HG02759 (cell line): ENCODE data around the gene DSCAM.
"Not testable (repeated sequence)": the region's sequence is repeated elsewhere in the genome, so short reads cannot be mapped to it uniquely, and the experiment has no call there.

Experiments used
- ATAC-seq: cut with Tn5 transposase; IDR thresholded peaks from one replicate; pipeline ENCODE4 v1.9.1; 2021; ENCODE audit warnings: mild to moderate bottlenecking, moderate library complexity; ENCODE audit not compliant: unreplicated experiment

The DSCAM gene

DNA sequence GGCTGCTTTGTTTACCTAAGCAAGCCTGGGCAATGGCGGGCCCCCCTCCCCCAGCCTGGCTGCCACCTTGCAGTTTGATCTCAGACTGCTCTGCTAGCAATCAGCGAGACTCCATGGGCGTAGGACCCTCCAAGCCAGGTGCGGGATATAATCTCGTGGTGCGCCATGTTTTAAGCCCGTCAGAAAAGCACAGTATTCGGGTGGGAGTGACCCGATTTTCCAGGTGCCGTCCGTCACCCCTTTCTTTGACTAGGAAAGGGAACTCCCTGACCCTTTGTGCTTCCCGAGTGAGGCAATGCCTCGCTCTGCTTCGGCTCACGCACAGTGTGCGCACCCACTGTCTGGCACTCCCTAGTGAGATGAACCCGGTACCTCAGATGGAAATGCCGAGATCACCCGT, 818.6 kb downstream of the DSCAM start:
- ATAC-seq = not testable (repeated sequence)

DNA sequence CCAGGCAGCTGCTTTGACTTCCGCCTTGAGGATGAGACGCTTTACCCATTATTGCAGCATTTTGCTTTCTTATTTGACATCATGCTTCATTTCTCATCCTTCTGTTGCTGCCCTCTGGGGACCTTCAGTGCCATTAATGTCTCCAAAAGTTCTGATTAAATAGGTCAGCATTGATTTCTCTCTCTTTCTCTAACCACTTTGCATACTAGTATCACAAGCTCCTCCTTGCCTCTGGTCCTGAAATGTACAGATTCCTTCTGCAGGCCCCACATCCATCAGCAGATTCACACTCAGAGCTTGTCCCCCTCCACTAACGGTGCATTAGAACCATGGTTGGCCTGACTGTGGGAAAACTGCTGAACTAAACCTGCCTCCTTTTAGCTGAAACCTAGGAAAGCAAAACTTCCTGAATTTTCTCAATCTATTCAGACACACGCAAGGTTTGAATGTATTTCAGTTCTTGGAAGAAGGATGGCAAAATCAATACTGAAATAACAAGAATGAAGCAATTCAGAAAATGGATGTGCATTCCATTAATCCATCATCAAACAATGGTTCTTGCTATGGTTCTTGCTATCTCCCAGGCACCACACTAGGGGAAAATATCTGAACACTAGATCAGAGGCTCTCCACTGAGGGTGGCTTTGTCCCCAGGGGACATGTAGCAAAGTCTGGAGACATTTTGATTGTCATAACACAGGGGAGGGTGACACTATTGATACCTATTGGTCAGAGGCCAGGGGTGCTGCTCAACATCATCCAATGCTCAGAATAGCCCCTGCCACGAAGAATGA, 825.2 kb downstream of the DSCAM start:
- ATAC-seq = no peak

DNA sequence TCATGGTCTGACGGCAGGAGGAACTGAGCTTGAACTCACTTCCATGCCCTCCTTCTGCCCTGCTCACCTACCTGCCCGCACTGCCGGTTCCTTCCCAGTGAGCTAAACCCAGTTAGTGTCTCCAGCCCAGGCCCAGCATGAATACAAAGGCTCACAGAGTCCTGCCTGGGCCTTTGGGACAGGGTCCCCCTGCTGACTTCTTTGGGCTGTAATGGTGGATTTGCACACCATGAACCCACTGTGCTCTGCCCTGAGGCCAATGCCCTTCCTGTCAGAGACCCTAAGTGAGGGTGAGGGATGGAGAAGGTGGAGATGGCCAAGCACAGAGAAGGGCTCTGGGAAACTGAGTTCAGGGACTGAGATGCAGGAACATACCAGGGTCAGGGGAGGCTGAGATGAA, 826.3 kb downstream of the DSCAM start:
- no peak for ATAC-seq

DNA sequence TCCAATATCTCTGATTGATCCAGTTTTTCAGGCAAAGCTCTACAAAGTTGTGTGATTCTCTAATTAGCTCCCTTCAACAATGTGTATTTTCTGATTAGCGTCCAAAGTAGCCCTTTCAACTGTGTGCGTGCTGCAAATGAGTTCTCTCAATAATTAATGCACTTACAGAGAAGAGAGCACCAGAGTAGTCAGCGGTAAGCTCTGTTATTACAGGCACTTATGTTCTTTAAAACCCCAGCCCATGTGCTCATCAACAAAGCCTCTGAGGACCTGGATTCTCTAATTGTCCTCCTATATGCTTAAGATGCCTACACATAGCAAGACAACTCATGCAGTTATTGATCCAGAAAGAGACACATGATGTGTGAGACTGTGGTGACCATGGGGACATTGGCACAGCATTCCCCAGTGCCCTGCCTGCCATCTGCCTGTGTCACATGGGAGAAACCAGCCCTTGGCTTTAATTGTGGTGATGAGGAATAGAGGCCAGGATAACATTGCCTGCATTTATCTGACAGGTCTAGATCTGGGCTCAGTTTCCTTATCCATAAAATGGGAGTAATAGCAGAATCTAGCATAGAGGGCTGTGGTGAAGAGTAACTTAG, 828.0 kb downstream of the DSCAM start:
- no peak for ATAC-seq

DNA sequence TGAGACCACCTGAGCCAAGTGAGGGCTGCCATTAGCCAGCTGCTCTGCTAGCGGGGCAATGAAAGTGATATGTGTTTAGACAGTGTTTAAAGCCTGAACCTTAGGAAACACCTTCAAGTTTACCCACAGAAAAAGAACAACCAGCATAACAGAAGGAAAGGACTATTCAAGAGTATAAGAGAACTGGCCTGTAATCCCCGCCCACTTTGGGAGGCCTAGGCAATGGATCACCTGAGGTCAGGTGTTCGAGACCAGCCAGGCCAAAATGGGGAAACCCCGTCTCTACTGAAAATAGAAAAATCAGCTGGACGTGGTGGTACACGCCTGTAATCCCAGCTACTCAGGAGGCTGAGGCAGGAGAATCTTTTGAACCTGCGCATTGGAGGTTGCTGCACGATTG, 830.3 kb downstream of the DSCAM start:
- ATAC-seq = no peak

DNA sequence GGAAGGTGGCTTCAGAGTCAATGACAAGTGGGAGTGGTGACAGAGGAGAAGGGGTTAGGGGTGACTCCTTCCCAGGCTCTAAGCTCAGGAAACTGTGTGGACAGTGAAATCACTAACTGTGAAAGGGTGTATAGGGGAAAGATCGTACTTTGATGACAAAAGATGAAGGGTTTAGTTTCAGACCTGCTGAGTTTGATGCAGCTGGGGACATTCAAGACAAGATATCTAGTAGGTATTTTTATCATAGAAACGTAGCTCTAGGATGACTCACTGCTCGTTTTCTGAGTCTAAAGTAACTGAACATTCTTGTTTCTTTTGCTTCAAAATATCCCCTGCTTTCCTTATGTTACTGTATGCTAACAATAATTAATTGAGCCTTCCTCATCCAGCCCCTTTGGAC, 830.7 kb downstream of the DSCAM start:
- no peak for ATAC-seq

DNA sequence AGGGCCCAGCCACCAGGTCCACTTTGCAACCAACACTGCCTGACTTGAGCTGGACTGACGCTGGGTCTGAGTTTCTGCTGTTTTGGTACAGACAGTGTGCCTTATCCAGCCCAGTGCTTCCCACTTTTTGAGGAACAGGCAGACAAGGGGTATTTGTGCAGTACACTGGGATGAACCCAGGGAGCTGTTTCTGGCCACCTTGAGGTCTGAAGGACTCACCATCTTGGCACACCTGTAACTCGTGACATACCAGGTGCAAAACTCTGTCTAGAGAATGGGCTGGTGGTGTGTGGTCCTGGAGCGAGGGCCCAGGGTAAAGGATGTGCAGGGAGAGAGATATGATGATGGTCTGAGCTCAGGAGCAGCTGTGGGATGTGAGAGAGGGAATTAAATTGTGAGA, 831.1 kb downstream of the DSCAM start:
- ATAC-seq = no peak

DNA sequence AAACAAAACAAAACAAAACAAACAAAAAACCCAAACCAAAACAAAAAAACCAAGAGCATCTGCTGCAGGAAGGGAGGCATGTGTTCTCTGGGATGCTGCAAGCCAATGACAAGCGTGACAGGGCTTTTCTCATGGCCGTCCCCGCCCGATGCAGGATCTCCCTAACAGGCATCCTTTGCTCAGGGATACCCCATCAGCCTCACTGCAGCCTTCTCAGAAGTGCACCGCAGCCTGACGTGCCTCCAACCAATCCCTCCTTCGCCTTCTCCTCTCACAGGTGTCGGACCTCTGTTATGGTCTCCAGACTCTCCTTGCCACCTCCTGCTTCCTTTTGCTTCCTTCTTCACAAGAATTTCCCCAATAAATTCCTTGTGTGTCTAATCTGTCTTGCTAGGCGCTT, 832.6 kb downstream of the DSCAM start:
- no peak for ATAC-seq

DNA sequence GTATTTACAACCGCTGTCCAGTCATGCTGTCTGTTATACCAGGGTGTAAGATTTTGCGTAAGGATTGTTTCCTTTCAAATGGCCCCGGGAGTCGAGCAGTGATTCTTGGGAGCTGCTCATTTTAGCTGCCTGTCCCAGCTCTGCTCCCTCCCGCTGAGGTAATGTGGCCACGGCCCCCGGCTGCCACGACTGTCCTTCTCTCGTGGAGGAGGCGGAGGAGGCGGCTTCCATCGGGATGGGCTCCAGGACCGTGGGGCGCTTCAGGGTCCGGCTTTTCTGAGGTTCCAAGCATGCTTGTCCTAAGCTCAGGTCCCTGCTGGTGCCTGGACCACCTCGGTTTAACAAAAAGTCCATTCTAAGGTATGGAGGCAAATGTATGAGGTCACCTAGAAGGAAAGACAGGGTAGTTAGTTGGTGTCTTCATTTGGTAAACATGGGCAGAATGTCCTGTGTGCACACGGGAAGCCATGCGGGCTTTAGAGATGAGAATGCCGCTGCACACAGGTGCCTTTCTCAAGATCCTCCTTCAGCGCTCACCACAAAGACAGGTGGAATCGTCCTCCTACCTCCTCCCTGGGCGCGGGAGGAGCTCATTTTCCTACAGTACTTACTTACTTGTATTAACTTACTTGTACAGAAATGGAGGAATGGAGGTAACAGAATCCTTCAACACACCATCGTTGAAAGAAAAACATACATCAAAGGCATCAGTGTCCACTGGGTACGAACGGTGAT, 833.8 kb downstream of the DSCAM start:
- no peak for ATAC-seq

DNA sequence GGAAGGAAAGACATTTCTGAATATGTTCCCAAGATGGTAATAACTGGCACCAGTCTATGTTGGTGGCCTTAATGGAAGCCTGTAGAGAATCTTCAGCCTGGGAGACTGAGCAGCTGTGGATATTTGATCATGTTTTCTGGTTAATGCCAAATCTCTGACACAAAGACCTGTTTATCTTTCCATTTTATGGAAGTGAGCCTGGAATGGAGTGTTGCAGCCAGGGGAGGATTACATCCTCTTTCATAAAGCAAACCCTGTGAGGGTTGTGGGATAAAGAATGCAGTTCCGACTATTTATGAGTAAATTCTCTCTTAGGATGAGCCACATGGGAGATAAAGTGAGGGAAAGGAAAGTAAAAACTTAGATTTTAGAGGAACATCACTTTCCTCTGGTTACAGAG, 835.6 kb downstream of the DSCAM start:
- ATAC-seq = no peak

DNA sequence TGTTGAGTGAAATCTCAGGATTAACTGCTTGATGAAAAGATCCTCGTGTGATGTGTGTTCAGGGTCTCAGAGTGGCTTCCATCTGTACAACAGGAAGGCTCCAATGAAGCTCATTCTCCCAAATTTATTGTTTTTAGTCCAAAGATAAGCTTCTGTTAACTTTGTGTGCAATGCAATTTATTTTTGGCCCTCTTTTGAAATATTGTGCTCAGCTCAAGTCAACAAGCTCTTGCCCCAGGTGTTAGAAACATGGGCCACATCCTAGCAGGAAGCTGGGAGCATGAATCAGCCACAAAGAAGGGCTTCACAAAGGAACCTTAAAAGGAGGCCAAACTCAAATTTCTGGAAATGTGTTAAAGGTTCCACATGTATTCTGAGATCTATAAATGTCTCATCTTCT, 844.0 kb downstream of the DSCAM start:
- no peak for ATAC-seq

DNA sequence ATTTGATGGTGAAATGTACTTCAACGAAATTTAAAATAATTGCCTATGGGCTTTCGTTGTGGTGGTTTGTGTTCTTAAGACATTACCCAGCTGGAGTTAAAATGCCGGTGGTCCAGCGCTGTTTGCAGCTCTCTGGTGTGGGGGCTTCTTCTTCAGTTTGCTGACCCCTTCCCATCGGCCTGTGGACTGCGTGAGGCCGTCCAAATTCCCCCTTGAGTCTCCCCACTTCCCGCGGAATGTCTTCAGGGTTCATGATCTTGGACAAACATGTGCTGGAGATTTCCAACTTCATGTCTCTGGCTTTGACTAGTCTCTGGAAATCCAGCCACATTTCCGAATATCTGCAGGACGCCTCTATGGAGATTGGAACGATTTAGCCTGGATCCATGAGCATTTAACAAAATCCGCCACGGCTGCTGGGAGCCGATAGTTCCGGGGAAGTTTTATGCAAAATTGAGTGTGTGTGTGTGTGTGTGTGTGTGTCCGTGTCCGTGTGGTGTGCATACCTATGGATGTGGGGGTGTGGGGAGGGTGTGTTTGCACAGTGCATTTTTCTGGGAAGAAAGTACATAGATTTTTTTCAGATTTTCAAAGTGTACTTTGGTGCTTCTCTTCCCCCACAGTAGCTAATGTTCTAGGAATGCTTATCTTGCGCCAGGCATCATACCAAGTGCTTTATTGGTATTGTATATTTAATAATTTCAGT, 862.5 kb downstream of the DSCAM start:
- ATAC-seq = no peak

DNA sequence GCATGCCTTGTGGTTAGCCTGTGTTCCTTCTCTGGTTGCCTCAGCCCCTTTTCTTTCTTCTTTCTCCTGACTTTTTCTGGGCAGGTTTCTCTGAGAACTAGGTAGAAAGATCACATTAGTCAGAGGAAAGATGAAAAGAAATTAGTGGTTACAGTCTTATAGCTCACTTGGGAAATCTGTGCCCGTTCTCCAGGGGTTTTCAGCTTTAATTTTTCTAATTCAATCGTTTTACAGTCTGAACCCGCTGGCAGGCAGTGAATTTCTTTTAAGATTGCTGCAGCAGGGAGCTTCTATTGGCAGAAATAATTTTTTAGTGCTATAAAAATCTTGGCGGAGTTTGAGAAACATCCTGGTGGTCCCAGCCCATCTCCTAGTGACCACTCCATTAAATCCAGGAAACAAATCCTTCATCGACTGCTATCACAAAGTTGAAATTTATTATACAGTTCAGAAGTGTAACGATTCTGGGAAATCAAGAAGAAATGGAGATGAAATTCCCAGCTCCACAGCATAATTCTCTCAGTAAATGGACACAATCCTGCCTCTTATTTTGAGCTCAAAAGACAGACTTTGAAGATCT, 866.6 kb downstream of the DSCAM start:
- no peak for ATAC-seq

DNA sequence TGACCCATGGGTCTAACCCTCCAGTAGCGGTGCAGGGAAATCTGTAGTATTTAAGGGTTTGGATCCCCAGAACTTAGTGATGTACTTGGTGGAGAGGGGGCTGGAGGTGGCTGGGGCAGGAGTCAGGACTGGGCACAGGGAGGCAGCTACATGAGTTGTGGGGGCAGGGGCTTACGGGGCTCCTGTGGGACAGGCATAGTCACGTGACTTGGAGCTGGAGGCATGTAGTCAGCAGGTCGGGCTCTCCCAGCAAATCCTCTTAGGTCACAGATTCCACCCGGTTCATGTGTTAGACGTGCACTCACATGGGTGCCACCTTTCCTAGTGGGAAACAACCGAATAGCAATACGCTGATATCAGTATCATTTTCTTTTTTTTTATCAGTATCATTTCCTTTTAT, 867.6 kb downstream of the DSCAM start:
- no peak for ATAC-seq

DNA sequence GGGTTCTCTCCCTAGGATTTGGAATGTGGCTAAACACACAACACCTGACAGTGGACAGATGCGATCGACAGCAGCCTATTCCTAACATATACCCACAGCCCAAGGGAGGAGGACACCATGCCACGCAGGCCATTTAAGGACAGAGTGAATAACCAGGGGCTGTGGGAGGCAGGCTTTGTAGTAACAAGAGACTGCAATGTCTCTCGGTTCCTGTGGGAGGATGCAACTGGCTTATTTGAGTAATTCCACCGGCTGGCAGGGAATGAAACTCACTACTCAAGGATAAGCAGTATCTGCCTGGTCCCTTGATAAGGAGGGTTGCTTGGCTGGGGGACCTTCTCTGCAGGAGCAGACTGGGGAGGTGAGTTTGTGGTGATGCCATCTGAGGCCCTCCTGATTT, 870.2 kb downstream of the DSCAM start:
- no peak for ATAC-seq

DNA sequence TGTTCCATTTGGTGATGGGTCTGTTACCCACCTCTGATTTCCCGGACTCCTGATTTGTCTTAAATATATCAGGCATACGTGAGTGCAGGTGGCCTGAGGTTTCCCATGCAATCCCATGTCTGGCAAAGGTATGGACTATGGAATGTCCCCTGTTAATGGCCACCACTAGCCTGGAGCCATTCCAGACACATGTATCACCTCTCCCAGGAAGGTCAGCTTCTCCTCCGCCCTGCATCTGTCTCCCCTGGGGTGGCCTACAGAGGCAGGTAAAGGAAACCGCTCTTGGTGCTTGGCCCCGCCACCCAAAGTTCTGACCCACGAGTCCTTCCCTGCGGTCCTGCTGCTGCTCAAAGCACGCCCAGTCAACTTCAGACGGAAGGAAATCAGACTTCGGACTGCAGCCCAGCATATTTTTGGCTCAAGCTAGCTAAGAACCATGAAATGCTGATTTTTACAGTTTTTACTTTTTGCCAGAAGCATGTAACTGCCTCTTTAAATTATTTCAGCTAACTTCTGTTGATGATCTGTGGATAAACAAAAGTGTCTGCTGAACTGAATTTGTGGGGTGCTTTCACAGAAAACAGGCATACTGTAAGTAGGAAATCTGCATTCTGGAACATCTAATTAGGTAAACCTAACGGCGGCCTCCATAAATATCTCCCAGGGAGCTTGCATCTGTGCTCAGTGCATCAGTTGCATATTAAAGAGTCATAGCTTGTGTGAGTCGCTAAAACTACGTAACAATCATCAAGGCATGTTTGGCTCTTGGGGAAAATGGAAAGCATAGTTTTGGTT, 873.8 kb downstream of the DSCAM start:
- ATAC-seq = no peak

DNA sequence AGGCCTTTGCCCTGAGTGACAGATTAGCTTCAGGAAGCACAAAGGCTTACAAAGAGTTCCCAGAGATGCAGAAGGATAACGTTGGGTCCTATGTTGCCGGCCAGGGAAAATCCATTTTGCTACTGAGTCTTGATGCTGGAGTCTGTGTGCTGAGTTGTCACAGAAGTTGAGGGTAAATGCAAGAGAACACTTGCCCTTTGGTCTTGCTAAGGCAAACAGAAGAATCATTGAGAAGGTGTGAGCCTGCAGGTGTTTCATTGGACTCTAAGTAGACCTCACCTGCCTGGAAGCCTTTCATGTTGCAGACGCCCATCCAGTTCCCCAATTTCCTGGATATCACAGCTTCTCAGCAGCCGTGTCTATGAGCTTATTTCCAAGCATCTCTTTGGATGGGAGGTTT, 874.5 kb downstream of the DSCAM start:
- ATAC-seq = no peak

DNA sequence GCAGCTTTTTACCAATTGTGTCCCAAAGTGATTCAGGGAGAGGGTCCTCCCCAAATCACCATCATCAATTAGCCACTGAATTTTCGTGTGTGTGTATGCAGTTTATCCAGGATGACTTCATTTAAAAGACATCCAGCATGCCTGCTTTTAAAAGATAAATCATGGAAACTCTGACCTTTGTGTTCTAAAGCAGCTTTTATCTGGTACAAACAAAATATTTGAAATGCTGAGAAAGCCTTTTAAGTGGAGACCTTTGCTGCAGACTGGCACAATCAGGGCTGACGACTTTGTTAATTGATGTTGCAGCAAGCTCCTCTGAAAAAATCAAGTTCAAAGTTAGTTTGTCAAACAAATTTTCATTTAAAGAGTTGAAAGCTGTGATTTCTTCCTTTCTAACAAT, 875.0 kb downstream of the DSCAM start:
- ATAC-seq = no peak

DNA sequence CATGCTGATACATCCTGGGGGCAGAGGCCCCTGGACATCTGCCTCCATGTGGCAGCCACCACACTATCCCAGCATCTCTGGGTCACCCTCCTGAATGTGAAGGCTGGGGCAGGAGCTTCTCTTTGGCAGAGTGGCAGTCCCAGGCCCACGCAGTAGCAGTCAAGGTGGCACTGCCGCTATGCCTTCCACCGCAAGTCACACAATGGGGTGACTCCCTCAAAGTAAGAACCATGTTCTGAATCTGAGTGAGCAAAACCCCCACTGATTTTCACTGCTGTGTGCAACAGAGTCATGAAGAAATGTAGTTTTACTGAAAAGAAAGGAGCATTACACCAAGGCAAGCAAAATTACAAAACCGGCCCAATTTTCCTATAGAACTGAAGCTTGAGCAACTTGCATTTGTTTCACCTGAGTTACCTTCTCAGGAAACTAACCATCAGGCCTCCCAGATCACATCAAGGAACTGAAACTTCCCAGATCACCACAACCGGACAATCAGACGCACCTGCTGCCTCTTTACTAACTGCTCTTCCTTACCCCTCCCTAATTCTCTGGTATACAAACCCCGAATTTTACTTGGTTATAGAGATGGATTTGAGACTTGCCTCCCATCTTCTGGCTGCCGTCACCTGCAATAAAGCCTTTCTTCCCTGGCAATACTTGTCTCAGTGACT, 877.1 kb downstream of the DSCAM start:
- ATAC-seq = no peak

DNA sequence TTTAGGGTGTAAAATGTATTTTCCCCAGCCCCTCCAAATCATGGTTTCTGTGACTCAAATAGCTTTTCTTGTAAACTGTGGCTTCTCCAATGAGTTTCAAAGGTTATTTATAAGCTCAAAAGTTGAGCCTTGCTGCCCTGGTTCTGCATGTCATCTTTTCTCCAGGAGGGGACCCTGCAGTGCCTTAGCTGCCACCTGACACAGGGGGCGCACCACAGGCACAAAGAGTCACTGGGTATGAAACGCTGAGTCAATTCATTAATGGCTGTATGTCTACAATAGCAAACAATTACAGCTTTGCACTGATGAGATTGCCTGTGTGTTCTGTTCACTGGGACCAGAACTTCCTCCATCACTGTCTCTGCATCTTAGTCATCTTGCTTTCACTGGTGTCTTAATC, 878.9 kb downstream of the DSCAM start:
- ATAC-seq = no peak
